Measurements from ENCODE around the gene HOXA2.

The HOXA2 gene

DNA sequence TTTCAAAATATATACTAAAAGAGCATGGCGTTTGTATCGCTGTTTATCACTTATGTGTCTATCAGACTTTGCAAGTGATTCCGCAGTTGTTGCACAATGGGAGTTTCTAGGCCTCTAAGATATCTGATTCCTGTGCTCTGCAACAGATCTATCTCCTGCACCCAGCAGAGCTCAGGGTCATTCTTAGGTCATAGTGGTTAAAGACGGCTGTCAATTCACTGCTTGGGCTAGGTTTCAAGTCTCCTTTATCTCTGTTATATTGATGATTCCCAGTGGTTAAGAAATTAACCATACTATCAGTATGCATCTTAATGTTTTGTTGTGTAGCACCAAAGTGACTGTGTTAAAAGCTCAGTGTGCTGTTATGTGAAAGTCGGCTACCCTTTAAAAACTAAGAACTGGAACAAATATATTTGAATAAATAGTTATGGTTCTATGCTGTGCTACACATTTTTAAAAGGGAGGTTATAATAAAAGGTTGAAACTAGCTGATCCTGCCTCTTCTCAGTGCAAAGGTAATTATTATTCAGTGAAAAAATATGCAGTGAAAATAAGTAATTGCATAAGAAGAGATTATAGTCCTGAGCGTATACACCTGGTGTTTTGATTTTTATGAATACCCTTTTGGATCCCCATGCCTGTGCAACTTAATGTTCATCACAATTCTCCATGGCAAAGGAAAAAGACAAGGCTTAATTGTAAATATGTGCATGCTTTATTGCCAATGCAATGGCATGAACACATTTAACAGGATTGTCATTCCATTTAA lies 30.7 kb downstream of the HOXA2 start:
- peak; percentile 87 for DNase-seq

DNA sequence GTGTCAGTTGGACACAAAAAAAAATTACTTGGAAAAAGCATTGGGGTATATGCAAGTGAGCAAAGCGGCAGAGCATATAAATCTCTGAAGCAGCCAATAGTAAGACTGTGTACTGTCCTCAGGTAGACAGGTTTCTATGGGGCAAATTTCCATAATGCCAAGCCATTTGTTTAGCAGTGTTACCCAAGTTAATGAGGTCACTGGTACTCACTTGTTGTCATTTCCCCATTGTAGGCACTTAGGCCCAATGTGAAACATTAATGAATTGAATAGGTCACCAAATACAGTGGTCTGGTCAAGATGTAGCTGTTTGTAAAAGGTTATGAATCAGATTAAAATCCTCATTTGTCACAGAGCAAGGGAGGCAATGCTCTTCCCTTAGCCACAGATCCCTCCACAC lies 34.2 kb downstream of the HOXA2 start:
- DNase-seq: no peak

DNA sequence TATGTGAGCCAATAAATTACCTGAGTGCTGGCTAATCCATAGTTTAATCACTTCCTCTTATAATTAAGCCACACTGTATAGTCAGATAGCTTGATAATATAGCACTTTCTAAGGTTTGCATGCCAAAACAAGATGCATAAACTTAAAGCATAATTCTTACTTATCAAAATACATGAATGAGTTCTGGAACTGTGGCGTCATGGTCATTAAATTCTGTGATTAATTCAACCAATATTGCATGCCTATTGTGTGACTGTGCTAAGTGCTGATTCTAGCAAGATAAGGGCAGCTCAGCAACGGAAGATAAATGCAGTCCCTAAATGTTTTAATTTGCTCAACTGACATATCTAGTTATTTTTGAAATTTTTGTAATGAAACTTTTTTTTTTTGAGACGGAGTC lies 36.3 kb downstream of the HOXA2 start:
- DNase-seq: no peak

DNA sequence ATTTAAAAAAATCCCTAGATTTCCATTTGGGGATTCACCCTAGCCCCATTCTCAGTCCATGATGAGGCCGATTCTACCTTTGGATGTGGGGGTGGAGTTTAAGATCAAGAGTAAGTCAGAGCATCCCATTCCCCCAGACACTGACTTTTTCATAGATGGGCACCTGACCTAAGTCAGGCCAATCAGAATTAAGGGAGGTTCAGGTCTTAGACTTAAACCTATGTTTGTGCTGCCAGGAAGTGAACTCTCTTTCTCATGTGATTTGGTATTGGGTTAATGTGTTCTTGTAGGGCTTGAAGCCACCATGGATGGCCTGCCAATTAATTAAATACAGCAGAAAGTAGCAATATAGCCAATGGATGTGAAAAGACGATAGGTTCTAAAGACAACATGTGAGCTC lies 36.8 kb downstream of the HOXA2 start:
- DNase-seq: no peak

DNA sequence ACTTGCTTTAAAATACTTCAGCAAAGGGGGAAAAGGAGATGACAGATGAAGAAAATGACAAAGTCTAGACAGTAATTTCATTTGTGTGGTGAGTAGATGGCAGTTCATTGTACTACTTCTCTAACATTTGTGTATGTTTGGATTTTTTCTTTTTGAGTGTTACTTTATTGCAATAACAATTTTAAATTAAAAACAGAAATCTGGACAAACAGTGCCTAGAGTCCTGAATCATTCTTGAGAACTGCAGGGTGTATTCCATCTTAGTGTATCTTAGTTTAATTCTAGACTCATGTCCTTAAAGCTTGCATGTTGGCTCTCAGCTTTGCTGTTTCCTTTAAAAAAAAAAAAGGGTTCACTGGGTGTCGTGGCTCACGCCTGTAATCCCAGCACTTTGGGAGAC lies 37.8 kb downstream of the HOXA2 start:
- DNase-seq: no peak

DNA sequence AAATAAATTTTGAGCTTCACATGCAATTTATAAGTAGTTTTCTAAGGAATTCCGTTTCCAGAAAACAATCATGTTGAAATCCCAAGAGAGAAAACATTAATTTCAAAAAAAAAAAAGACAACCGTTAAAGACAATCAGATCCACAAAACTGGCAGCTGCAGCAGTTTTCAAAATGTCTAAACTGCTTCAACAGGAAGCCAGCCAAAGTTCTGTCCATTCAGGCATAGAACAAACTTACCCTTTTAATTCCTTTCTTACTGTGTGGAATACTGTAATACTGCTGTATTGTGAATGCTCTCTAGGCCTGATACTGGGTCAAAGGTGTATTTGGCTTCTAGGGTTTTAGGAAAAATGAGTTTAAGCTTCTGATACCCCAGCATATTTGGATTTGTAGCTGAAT lies 38.3 kb downstream of the HOXA2 start:
- no peak for DNase-seq

DNA sequence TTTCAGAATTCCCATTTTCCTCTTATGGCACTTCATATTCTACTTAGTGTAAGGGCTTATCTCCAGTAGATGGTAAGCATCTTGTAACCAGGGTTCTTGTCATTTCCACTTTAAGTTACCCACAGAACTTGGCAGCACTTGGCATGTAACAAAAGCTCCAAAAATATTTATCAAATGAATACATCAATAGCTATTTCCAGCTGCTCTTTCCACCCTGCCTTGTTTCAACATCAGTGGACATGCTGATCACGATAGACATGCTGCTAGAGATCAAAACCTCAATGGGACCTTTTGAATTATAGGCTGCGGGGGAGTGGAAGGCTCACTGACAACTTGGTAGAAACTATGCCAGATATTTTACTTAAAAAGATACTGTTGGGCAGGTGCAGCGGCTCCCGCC lies 39.5 kb downstream of the HOXA2 start:
- DNase-seq: no peak

DNA sequence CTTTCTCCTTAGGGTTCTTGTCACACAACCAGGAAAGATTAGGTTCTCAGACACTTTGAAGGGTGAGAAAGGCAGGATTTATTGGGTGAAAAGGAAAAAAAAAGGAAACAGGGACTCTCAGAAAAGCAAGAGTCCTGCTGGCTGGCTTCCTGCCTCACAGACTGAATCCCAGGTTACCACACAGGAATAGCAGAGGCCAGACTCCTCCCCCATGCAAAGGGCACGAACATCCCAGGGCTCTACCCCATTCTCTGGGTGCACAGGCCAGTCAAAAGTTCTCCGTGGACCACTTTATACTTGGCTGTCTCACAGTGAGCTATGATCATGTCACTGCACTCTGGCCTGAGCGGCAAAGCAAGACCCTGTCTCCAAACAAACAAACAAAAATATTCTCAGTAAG lies 49.3 kb downstream of the HOXA2 start:
- DNase-seq: no peak

DNA sequence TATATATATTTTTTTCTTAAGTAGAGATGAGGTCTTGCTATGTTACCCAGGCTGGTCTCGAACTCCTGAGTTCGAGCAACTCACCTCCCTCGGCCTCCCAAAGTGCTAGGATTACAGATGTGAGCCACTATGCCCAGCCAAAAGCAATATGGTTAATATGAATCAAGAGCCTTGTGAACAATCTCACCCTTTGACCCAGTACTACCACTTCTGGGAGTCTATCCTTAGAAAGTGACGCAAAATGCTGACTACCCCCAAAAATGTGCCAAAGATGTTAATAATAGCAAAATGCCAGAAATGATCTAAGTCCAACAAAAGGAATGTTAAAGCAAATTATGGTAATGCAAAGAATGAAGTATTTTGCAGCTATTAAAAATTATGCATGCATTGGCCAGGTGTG lies 51.0 kb downstream of the HOXA2 start:
- no peak for DNase-seq
